Transverse colon (tissue), 4 donors: ENCODE data around the gene SLC25A29.

ENCODE experiments used
- POLR2A ChIP-seq: fragments of 450-650 bp; IDR thresholded peaks from one replicate; pipeline ENCODE4 v1.6.1; 2016; ENCODE audit warnings: antibody characterized with exemption, mild to moderate bottlenecking, moderate library complexity
- POLR2AphosphoS5 ChIP-seq, 3 donors: sonication (generic); formaldehyde crosslinking; IDR thresholded peaks; one replicate each; pipeline ENCODE4 v1.6.1; 2016; ENCODE audit warnings: antibody characterized with exemption in 3 of 3
- TF ChIP-seq, protein P1 (sequence below), 5 experiments: fragments of 200-600 bp in 3 of 5; fragments of 450-650 bp in 2 of 5; sonication (generic) in 3 of 5; IDR thresholded peaks; 1 replicate in 2 of 5; 2 replicates in 3 of 5; pipeline ENCODE4 v1.5.1; 2016 to 2017; ENCODE audit warnings: antibody characterized with exemption in 5 of 5, inconsistent platforms in 3 of 5, mild to moderate bottlenecking in 2 of 5, moderate library complexity in 1 of 5

DNA sequence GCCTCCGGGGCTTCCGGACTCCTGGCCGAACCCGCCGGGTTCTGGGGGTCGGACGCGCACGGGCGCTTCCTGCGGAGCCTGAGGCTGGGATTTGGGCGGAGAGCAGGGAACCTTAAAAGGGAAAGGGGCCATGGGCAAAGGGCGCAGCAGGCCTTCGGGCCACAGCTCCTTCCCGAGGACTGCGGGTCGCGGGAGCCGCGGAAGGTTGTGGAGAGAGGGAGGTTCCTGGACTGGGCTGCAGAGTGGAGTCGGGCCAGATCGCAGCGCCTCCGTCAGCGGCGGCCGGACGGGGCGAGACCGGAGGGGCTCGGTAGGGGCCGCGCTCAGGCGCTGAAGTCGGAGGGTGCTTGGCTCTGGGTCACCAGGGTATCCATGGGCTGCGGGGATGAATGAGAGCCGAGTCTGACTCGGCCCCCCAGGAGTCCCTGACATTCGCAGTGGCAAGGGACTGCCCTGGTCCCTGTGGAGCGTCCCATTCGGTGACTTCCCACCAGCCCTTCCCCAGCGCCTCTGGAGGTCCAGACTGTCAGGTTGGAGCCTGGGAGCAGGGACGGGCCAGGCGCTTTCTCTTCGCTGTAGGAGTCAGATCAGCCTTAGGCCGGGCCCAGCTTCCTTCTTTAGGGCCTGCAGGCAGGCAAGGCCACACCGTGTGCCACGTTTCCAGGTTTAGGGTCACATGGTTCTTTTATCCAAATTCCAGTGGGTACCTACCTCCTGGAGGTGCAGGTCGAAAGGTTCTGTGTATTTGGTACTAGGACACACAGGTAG is 938 bp upstream of the SLC25A29 start:
- TF ChIP-seq, protein P1, sequence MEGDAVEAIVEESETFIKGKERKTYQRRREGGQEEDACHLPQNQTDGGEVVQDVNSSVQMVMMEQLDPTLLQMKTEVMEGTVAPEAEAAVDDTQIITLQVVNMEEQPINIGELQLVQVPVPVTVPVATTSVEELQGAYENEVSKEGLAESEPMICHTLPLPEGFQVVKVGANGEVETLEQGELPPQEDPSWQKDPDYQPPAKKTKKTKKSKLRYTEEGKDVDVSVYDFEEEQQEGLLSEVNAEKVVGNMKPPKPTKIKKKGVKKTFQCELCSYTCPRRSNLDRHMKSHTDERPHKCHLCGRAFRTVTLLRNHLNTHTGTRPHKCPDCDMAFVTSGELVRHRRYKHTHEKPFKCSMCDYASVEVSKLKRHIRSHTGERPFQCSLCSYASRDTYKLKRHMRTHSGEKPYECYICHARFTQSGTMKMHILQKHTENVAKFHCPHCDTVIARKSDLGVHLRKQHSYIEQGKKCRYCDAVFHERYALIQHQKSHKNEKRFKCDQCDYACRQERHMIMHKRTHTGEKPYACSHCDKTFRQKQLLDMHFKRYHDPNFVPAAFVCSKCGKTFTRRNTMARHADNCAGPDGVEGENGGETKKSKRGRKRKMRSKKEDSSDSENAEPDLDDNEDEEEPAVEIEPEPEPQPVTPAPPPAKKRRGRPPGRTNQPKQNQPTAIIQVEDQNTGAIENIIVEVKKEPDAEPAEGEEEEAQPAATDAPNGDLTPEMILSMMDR (IDR thresholded peaks at IDR 0.05), result no peak
- TF ChIP-seq POLR2A (no peak), POLR2AphosphoS5 (IDR thresholded peaks at IDR 0.05) (no peak)
